AG09309 (cell line): ENCODE results near the gene PROM2.

Experiments used
- DNase-seq: peaks from one replicate; pipeline ENCODE4 v3.0.0-alpha.2; 2010; ENCODE audit warnings: low read depth
- H3K4me3 ChIP-seq: 2 replicates; pipeline ENCODE4 v1.5.1; 2011; ENCODE audit warnings: mild to moderate bottlenecking, low read depth, low read length, moderate library complexity; ENCODE audit not compliant: control insufficient read depth
- CTCF ChIP-seq: IDR thresholded peaks from 2 replicates; pipeline ENCODE4 v1.5.1; 2011; ENCODE audit warnings: mild to moderate bottlenecking, low read depth, low read length, inconsistent platforms; ENCODE audit not compliant: insufficient read depth, control insufficient read depth; ENCODE audit errors: missing control alignments

The PROM2 gene

DNA sequence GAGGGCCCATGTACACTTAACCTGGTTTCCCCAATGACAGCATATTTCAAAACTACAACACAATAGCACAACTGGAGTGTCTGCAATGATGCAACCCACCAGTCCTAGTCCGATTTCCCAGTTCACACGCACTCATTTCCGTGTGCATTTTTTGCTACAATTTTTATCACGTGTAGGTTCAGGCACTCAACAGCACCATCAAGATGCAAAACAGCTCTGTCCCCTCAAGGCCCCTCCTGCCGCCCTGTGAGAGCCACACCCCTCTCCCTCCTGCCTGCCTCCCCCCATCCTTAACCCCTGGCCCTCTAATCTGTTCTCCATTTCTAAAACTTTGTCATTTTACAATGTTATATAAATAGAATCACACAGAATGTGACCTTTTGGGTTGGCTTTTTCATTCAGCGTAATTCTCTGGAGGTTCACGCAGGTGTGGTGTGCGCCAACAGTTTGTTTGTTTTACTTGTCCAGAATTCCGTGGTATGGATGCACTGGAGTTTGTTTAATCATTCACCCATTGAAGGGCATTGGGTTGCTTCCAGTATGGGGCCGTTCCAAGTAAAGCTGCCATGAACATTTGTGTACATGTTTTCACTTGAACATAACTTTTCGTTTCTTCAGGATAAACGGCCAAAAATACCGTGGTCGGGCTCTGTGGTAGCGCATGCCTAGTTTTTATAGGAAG, 31.3 kb downstream of the PROM2 start:
- no peak for DNase-seq
- TF ChIP-seq CTCF = no peak

DNA sequence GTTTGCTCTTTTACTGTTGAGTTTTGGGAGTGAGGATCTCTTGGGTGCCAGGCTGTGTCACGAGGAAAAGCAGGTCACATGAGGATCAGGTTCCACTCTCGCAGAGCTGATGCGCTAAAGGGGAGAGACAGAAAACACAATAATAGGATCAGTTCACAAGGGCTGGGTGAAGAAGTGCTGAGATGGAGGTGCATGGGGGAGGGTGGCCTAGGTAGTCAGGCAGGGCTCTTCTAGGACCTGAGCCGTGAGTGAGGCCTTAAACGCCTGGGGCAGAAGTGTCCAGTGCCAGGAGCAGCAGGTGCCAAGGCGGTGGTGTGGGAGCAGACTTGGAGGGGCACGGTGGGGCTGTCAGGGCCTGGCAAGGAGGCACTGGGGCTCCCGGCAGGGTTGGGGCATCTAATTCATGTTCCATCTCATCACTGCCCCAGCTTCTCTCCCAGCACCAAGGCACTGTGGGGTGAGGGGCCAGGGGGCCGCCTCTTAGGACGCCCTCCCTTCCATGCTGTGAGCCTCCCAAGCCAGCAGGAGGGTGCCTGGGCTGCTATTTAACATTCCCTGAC, 32.2 kb downstream of the PROM2 start:
- DNase-seq = no peak
- no peak for TF ChIP-seq CTCF
- H3K4me3 ChIP-seq = no peak overlapping the region

More for the DNA sequence above, 31.3 kb downstream of the PROM2 start:
- no peak overlapping the region for H3K4me3 ChIP-seq

DNA sequence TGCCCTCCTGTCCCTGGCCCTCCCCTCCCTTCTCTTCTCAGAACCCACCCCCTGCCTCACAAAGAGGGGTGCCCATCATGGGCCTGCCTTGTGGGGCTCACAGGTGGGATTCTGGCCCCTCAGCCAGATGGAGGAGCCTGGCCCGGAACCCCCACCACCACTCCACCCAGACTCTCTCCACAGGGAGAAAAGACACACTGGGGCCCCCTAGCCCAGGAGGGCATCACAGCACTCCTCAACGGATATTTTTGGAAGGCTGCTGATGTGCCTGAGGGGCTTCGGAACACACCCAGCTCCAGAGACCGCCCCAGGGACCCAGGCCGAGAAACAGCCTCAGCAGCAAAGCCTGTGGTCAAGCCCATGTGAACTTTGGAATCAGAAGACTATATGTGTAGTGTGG, 32.8 kb downstream of the PROM2 start:
- no peak overlapping the region for H3K4me3 ChIP-seq
- no peak for TF ChIP-seq CTCF
- DNase-seq = no peak

DNA sequence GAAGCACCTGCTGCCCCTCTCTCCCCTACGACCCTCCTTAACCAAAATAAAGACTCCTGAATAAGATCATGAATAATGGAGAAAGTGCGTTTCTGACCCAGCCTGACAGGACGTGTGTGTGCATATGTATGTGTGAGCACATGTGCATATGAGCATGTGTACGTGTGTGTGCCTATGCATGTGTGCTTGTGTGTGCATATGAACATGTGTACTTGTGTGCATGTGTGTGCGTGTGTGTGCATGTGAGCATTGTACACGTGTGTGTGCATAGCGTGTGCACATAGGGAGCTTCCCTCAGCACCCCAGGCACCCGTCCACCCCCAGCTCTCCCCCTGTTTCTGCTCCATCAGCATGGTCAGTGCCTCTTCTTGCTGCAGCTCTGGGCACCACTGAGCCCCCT, 33.6 kb downstream of the PROM2 start:
- DNase-seq = no peak
- no peak overlapping the region for H3K4me3 ChIP-seq
- no peak for TF ChIP-seq CTCF

GRCh38 chr2:95308426-95308990, 34.3 kb downstream of the PROM2 start:
- no peak for DNase-seq
- no peak for TF ChIP-seq CTCF
- no peak overlapping the region for H3K4me3 ChIP-seq

GRCh38 chr2:95309599-95309998, 35.4 kb downstream of the PROM2 start:
- DNase-seq = no peak
- no peak overlapping the region for H3K4me3 ChIP-seq
- no peak for TF ChIP-seq CTCF

DNA sequence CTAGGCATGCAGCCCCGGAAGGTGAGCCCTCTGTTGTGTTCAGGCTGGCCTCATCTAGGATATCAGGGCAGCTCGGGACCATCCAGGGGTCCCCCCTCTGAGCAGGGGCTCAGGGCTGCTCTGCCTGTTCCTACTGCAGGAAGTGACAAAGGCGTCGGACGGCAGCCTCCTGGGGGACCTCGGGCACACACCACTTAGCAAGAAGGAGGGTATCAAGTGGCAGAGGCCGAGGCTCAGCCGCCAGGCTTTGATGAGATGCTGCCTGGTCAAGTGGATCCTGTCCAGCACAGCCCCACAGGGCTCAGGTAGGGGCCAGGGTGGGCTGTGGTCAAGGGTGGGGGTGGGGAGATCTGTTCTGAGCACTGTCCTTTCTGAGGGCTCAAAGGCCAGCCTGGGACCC, 36.0 kb downstream of the PROM2 start:
- DNase-seq = no peak
- TF ChIP-seq CTCF = no peak
- H3K4me3 ChIP-seq = no peak overlapping the region
